GM23338 (cell line): ENCODE data around the gene CCR6. TPM values are rescaled to one million over a fixed set of nuclear protein-coding genes. Genes with fewer than 3 reads are reported as not detected.

Experiments used
- ATAC-seq: fragments of 200-7000 bp; cut with Tn5 transposase; 3 replicates; pipeline ENCODE4 v1.9.1; 2020
- DNase-seq: peaks from one replicate; pipeline ENCODE4 v3.0.0-alpha.2; 2015; ENCODE audit warnings: low spot score
- H2AFZ ChIP-seq: fragments of 200-600 bp; sonication (generic); 2 replicates; pipeline ENCODE4 v1.8.0; 2016; ENCODE audit warnings: antibody characterized with exemption, mild to moderate bottlenecking, moderate library complexity
- H3F3A ChIP-seq: fragments of 200-600 bp; sonication (generic); replicated peaks from 2 replicates; pipeline ENCODE4 v1.8.0; 2017; ENCODE audit warnings: antibody characterized with exemption, mixed run types, low read depth
- H3K27ac ChIP-seq: fragments of 200-600 bp; sonication (generic); 2 replicates; pipeline ENCODE4 v1.6.1; 2016; ENCODE audit warnings: low read depth
- H3K27me3 ChIP-seq: fragments of 200-600 bp; sonication (generic); 2 replicates; pipeline ENCODE4 v1.8.0; 2016; ENCODE audit warnings: mild to moderate bottlenecking, mixed run types, moderate library complexity; ENCODE audit not compliant: insufficient read depth
- H3K36me3 ChIP-seq: fragments of 200-600 bp; sonication (generic); 2 replicates; pipeline ENCODE4 v1.8.0; 2016; ENCODE audit warnings: mild to moderate bottlenecking; ENCODE audit not compliant: insufficient read depth
- H3K4me1 ChIP-seq: fragments of 200-600 bp; sonication (generic); 2 replicates; pipeline ENCODE4 v1.8.0; 2016; ENCODE audit warnings: mild to moderate bottlenecking, moderate library complexity; ENCODE audit not compliant: insufficient read depth
- H3K4me2 ChIP-seq: fragments of 200-600 bp; sonication (generic); 2 replicates; pipeline ENCODE4 v1.7.1; 2017; ENCODE audit warnings: mixed run types
- H3K4me3 ChIP-seq: fragments of 200-600 bp; sonication (generic); 2 replicates; pipeline ENCODE4 v1.6.1; 2016; ENCODE audit warnings: mixed run types
- H3K79me2 ChIP-seq: fragments of 200-600 bp; sonication (generic); replicated peaks from 2 replicates; pipeline ENCODE4 v1.8.0; 2017; ENCODE audit warnings: mild to moderate bottlenecking; ENCODE audit not compliant: insufficient read depth
- H3K9me2 ChIP-seq: fragments of 200-600 bp; sonication (generic); 2 replicates; pipeline ENCODE4 v1.8.0; 2017; ENCODE audit not compliant: insufficient read depth
- H4K20me1 ChIP-seq: fragments of 200-600 bp; sonication (generic); replicated peaks from 2 replicates; pipeline ENCODE4 v1.8.0; 2017; ENCODE audit warnings: mild to moderate bottlenecking; ENCODE audit not compliant: insufficient read depth
- H3K27ac Mint-ChIP-seq: 2 replicates; pipeline ENCODE4 v1.8.0; 2020; ENCODE audit warnings: inconsistent platforms, mild to moderate bottlenecking, moderate library complexity, mixed read lengths
- H3K27me3 Mint-ChIP-seq: 3 replicates; pipeline ENCODE4 v1.8.0; 2022; ENCODE audit warnings: low read depth, mild to moderate bottlenecking, moderate library complexity, mixed read lengths, inconsistent platforms; ENCODE audit not compliant: insufficient read depth, poor library complexity
- H3K36me3 Mint-ChIP-seq: 3 replicates; pipeline ENCODE4 v1.8.0; 2021; ENCODE audit warnings: low read depth, mild to moderate bottlenecking, inconsistent platforms, moderate library complexity, mixed read lengths
- H3K4me1 Mint-ChIP-seq: 3 replicates; pipeline ENCODE4 v1.8.0; 2020; ENCODE audit warnings: mild to moderate bottlenecking, inconsistent platforms, mixed read lengths
- H3K4me3 Mint-ChIP-seq: 3 replicates; pipeline ENCODE4 v1.8.0; 2021; ENCODE audit warnings: moderate library complexity, mild to moderate bottlenecking, inconsistent platforms, mixed read lengths
- H3K9me3 Mint-ChIP-seq: 3 replicates; pipeline ENCODE4 v1.8.0; 2020; ENCODE audit warnings: moderate library complexity, mild to moderate bottlenecking, inconsistent platforms, mixed read lengths
- CREB1 ChIP-seq: fragments of 250-450 bp; sonication (Bioruptor Pico); IDR thresholded peaks from 2 replicates; pipeline ENCODE4 v1.5.0; 2020; ENCODE audit warnings: low read depth, mild to moderate bottlenecking, moderate library complexity
- EZH2 ChIP-seq: fragments of 200-600 bp; sonication (generic); IDR thresholded peaks from one replicate; pipeline ENCODE4 v1.8.0; 2017; ENCODE audit warnings: antibody characterized with exemption, mild to moderate bottlenecking, low read depth; ENCODE audit not compliant: unreplicated experiment
- EZH2phosphoT487 ChIP-seq: fragments of 200-600 bp; sonication (generic); IDR thresholded peaks from one replicate; pipeline ENCODE4 v1.8.1; 2018; ENCODE audit warnings: antibody characterized with exemption; ENCODE audit not compliant: unreplicated experiment
- JUNB ChIP-seq: IDR thresholded peaks from one replicate; pipeline ENCODE4 v1.6.1; 2016; ENCODE audit warnings: antibody characterized with exemption; ENCODE audit not compliant: unreplicated experiment
- NANOG ChIP-seq: IDR thresholded peaks from 2 replicates; pipeline ENCODE4 v1.6.1; 2016; ENCODE audit warnings: antibody characterized with exemption, borderline replicate concordance
- POLR2AphosphoS5 ChIP-seq: IDR thresholded peaks from 2 replicates; pipeline ENCODE4 v1.6.1; 2016; ENCODE audit warnings: antibody characterized with exemption, low read depth
- REST ChIP-seq: IDR thresholded peaks from one replicate; pipeline ENCODE4 v1.6.1; 2018; ENCODE audit warnings: antibody characterized with exemption; ENCODE audit not compliant: unreplicated experiment
- STAT1 ChIP-seq: IDR thresholded peaks from one replicate; pipeline ENCODE4 v1.6.1; 2016; ENCODE audit warnings: antibody characterized with exemption; ENCODE audit not compliant: unreplicated experiment
- ZNF114 ChIP-seq: fragments of 250-450 bp; sonication (Bioruptor Pico); IDR thresholded peaks from 2 replicates; pipeline ENCODE4 v1.5.0; 2020; ENCODE audit warnings: mild to moderate bottlenecking, moderate library complexity
- ZNF331 ChIP-seq: fragments of 250-450 bp; sonication (Bioruptor Pico); IDR thresholded peaks from 2 replicates; pipeline ENCODE4 v1.5.0; 2020; ENCODE audit warnings: low read depth, mild to moderate bottlenecking, moderate library complexity
- polyA plus RNA-seq: library from polyadenylated mRNA; unstranded; fragments of >200 nt; fragmentation: Nextera tagmentation; extraction: Ambion mirVana; gene quantifications from 2 replicates; pipeline ENCODE4 v1.2.1, GENCODE V29; 2016
- total RNA-seq: library from RNA; depleted of rRNA; stranded (reverse); fragments of >200 nt; shearing (Covaris generic); gene quantifications from 2 replicates; pipeline ENCODE4 v1.2.3, GENCODE V29; 2014
- TF ChIP-seq, protein P1 (sequence below), 2 experiments: fragments of 200-600 bp in 1 of 2; sonication (generic) in 1 of 2; conservative IDR thresholded peaks; 2 replicates each; pipeline versions ENCODE4 v1.5.1 to v1.6.1; 2016 to 2017; ENCODE audit warnings: antibody characterized with exemption in 2 of 2, low read depth in 2 of 2, mild to moderate bottlenecking in 2 of 2, moderate library complexity in 1 of 2
- TF ChIP-seq, protein P2 (sequence below): IDR thresholded peaks from 2 replicates; pipeline ENCODE4 v1.6.1; 2016; ENCODE audit warnings: antibody characterized with exemption

The CCR6 gene
- total and polyA plus RNA-seq, 2 experiments from 2014 or later = not detected

DNA sequence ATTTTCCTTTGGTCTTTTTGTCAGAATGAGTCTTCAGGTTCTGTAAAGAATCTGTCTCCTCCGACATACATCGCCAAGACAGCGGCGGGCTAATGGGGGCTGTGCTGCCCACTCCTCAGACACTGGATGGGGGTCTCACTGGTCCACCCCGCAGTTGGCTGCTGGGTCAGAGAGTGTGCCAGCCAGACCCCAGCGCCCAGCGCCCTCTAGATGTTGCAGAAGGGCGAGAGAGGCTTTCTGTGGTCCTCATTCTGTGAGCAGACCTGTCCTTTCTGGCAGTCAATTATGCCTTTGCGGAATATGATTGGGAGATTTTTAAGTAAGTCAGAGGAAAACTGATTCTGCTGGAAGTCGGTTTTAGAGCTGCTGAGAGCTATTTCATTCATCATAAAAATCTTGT is 7.8 kb upstream of the CCR6 start:
- H3K27me3 ChIP-seq = no peaks in the 10 kb centered on the region
- TF ChIP-seq, protein P1, sequence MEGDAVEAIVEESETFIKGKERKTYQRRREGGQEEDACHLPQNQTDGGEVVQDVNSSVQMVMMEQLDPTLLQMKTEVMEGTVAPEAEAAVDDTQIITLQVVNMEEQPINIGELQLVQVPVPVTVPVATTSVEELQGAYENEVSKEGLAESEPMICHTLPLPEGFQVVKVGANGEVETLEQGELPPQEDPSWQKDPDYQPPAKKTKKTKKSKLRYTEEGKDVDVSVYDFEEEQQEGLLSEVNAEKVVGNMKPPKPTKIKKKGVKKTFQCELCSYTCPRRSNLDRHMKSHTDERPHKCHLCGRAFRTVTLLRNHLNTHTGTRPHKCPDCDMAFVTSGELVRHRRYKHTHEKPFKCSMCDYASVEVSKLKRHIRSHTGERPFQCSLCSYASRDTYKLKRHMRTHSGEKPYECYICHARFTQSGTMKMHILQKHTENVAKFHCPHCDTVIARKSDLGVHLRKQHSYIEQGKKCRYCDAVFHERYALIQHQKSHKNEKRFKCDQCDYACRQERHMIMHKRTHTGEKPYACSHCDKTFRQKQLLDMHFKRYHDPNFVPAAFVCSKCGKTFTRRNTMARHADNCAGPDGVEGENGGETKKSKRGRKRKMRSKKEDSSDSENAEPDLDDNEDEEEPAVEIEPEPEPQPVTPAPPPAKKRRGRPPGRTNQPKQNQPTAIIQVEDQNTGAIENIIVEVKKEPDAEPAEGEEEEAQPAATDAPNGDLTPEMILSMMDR (conservative IDR thresholded peaks at IDR 0.05; ENCODE audit: low read depth in 2 of 2) = peak; percentile 47 to 73
- TF ChIP-seq EZH2phosphoT487 = no peak
- no peaks in the 10 kb centered on the region; the same call in 1 of the 2 replicates for H3K4me1 ChIP-seq
- H3K27me3 Mint-ChIP-seq = peaks cover 3% of the 10 kb centered on the region
- H2AFZ ChIP-seq = no peak overlapping the region
- peak; percentile 39 for DNase-seq
- H3K27ac Mint-ChIP-seq = no peak overlapping the region
- H3K9me2 ChIP-seq = no peaks in the 10 kb centered on the region
- ATAC-seq = peak; percentile 64
- no peaks in the 10 kb centered on the region for H3F3A ChIP-seq
- H3K4me3 ChIP-seq = no peak overlapping the region
- no peaks in the 10 kb centered on the region; the same call in 2 of the 3 replicates for H3K36me3 Mint-ChIP-seq
- H3K27ac ChIP-seq = no peak overlapping the region
- H3K4me3 Mint-ChIP-seq = no peak overlapping the region
- H3K4me1 Mint-ChIP-seq = peaks cover 14% of the 10 kb centered on the region
- H3K36me3 ChIP-seq = no peaks in the 10 kb centered on the region
- H3K79me2 ChIP-seq = no peaks in the 10 kb centered on the region
- no peaks in the 10 kb centered on the region for H4K20me1 ChIP-seq
- no peak overlapping the region for H3K4me2 ChIP-seq
- 0 out of 3 replicates have a peak, but pooled peaks cover 2% of the 10 kb centered on the region for H3K9me3 Mint-ChIP-seq

DNA sequence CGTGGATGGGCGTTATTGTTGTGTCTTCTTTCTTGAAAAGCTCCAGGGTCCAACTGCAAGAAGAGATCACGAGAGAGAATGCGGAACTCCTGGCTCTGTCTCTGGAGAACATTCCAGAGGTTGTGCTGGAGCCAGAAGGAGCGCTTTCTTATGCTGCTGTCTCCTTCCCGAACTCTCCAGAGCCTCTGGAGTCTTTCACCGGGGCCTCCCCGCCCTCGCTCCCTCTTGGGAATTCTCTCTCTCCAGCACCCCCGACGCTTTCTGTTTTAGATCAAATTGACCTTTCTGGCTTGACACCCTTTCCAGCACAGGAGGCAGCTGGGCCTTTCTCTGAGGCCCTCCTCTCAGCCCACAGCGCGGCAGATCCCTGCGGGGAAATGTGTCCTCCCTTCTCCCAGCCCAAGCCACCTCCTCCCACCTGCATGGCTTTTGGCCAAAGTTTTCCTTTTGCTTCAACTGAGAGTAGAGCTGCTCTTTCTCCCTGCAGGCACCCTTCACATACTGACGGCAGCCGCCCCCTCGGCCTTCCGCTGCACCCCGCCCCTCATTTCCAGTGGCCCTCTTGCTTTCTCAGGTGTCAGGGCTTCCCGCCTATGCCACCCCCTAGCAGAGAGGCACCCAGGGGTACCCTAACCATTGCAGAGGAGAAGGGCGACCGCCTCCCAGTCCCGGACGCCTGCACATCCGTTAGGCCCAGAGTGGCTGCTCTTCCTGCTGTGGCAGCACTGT is 6.6 kb upstream of the CCR6 start:
- no peak overlapping the region for H3K4me2 ChIP-seq
- H3K36me3 ChIP-seq = no peaks in the 10 kb centered on the region
- Mint-ChIP-seq H3K4me3 (no peak overlapping the region), H3K27me3 (peaks cover 3% of the 10 kb centered on the region), H3K4me1 (peaks cover 16% of the 10 kb centered on the region), H3K9me3 (peaks cover 9% of the 10 kb centered on the region; the same call in 1 of the 3 replicates), H3K36me3 (peaks cover 4% of the 10 kb centered on the region; the same call in 2 of the 3 replicates), H3K27ac (no peak overlapping the region)
- no peak overlapping the region for H3K4me3 ChIP-seq
- DNase-seq (peak; percentile 41), ATAC-seq (peak; percentile 68)
- H4K20me1 ChIP-seq = no peaks in the 10 kb centered on the region
- no peak overlapping the region for H3K27ac ChIP-seq
- peak overlapping the region; percentile 94 for H2AFZ ChIP-seq
- no peaks in the 10 kb centered on the region; the same call in 1 of the 2 replicates for H3K4me1 ChIP-seq
- no peaks in the 10 kb centered on the region for H3K9me2 ChIP-seq
- no peaks in the 10 kb centered on the region for H3K27me3 ChIP-seq
- H3F3A ChIP-seq = no peaks in the 10 kb centered on the region
- H3K79me2 ChIP-seq = no peaks in the 10 kb centered on the region
- no peak for TF ChIP-seq EZH2
- TF ChIP-seq NANOG = no peak
- TF ChIP-seq ZNF331 (CRISPR knock-in tag) = no peak
- TF ChIP-seq JUNB = no peak
- TF ChIP-seq STAT1 = no peak
- TF ChIP-seq, protein P2, sequence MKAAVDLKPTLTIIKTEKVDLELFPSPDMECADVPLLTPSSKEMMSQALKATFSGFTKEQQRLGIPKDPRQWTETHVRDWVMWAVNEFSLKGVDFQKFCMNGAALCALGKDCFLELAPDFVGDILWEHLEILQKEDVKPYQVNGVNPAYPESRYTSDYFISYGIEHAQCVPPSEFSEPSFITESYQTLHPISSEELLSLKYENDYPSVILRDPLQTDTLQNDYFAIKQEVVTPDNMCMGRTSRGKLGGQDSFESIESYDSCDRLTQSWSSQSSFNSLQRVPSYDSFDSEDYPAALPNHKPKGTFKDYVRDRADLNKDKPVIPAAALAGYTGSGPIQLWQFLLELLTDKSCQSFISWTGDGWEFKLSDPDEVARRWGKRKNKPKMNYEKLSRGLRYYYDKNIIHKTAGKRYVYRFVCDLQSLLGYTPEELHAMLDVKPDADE = no peak
- TF ChIP-seq REST = no peak
- TF ChIP-seq CREB1 (CRISPR knock-in tag) = no peak
- TF ChIP-seq POLR2AphosphoS5 = no peak
- TF ChIP-seq ZNF114 (CRISPR knock-in tag) = no peak
